ES-I3 (cell line): ENCODE results near the gene ITPRID2.

Source experiments
- H3K36me3 ChIP-seq: 2 replicates; pipeline ENCODE4 v1.6.1; 2013; ENCODE audit warnings: mild to moderate bottlenecking, low read length, control low read depth, moderate library complexity; ENCODE audit not compliant: insufficient read depth
- H3K4me1 ChIP-seq: 2 replicates; pipeline ENCODE4 v1.6.1; 2013; ENCODE audit warnings: mild to moderate bottlenecking, control low read depth, low read length; ENCODE audit not compliant: insufficient read depth
- H3K9ac ChIP-seq: 2 replicates; pipeline ENCODE4 v1.6.1; 2013; ENCODE audit warnings: low read depth, mild to moderate bottlenecking, low read length, moderate library complexity
- H3K9me3 ChIP-seq: 2 replicates; pipeline ENCODE4 v1.6.1; 2013; ENCODE audit warnings: mild to moderate bottlenecking, low read length, moderate library complexity; ENCODE audit not compliant: control insufficient read depth, insufficient read depth

Gene ITPRID2

DNA sequence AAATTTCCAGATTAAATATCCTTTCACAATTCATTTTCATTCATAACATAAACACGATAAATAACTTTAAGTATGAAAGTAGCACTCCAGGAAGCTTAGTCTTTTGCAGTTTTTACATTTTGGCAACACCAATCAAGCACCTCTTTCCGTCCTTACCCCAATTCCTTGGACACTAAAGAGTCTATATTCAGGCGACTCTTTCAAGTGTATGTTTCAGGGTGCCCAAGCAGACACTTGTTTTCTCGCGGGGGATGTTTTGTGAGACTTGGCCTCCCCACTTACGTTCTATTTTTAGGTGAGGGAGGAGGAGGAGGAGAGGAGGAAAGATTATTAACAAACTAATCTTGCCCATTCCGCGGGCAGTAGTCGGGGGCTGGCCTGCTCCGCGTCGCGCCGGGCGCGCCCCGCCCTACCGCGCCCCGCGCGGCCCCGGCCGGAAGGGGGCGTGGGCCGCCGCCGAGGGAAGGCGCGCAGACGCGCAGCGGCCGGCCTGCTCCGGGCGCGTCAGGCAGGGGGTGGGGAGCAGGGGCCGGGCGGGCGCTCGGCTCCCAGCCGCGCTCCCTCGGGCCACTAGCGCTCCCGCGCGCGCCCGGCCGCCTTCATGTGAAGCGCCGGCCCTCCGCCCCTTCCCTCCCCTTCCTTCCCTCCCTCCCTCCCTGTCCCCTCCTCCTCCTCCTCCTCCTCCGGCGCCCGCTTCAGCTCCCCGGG lies at the start of gene ITPRID2:
Gene ITPRID2 (plus strand): TSS at position 473 of the 708 bp plus-strand sequence. CDS start 337 bp downstream, outside the sequence.
- no peaks in the 10 kb centered on the region for H3K4me1 ChIP-seq
- H3K9me3 ChIP-seq, result no peaks in the 10 kb centered on the region
- peak within 1 kb of the TSS; percentile 94 for H3K9ac ChIP-seq
- no peaks in the 10 kb centered on the region for H3K36me3 ChIP-seq

DNA sequence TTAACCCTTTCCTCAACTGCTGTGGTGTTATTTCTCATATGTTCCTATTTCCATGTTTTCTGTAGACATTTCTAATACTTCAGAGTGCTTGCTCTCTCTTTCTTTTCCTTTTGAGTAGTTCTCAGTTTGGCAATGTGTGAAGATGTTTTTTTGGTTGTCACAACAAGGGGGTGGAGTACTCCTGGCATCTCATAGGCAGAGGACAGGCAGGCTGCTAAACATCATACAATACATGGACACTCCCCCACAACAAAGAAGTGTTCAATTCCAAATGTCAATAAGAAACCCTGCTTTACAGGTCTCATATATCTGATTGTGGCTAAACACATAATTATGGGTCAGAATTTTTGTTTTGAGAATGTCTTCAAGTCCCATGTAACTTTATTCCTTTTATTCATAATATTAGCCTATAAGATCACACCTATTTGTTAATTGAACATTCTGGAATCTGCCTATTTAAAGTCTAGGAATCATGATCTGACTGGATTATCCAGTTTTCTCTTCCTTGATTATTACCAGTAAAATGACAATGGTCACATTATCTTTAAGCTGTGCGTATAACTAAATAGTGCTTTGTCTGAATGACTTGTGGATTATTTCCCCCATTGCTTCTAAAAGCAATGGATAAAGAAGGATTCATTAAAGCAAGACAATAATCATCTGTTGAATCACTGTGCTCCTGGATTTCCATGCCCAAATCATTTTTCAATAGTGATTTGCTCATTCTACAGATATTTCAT lies 46.8 kb upstream of the ITPRID2 start:
- peaks cover 6% of the 10 kb centered on the region; the same call in 1 of the 2 replicates for H3K4me1 ChIP-seq
- no peaks in the 10 kb centered on the region for H3K9me3 ChIP-seq
- no peaks in the 10 kb centered on the region for H3K36me3 ChIP-seq
- no peak overlapping the region for H3K9ac ChIP-seq

DNA sequence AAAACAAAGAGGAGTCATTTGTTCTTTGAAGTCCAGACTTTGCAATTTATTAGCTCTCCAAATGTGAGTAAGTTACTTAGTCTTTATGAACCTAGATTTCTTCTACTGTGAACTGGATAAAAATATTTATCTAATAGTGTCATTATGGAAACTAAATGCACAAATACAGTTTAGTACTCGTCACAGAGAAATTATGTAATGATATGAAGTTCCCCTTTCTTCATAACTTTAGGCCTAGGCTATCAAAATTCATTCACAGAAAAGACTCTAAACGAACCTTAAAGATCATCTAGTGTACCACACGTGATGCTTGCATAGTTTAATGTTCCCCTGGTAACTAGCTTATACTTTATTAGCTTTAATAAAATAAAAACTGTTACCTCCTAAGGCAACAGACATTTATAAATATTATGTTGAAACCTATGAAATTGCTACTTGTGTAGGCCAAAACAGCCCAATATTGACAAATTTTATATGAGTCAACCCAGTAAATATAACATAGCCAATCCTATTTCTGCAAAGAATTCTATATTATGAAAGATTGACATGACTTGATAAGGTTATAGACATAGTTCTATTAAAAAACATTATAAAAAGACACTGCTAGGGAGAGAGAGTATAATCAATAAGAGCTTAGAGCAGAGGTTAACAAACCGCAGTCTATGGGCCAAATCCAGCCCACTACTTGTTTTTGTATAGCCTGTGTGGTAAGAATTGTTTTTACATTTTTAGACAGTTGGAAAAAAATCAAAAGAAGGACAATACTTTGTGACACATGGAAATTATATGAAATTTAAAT lies 44.9 kb upstream of the ITPRID2 start:
- Histone ChIP-seq H3K9me3 (no peaks in the 10 kb centered on the region), H3K4me1 (peaks cover 8% of the 10 kb centered on the region; the same call in 1 of the 2 replicates), H3K36me3 (no peaks in the 10 kb centered on the region), H3K9ac (no peak overlapping the region)

DNA sequence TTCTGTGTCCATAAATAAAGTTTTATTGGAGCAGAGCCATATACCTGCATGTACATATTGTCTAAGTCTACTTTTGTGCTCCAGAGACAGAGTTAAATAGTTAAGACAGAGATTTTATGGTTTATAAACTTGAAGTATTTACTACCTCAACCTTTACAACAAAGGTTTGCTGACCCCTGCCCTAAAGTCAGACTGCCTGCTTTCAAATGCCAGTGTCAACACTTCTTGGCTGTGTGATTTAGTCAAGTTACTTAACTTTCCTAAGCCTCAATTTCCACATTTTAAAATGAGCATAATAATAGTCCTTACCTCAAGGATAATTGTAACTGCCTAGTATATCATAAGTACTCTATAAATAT lies 44.4 kb upstream of the ITPRID2 start:
- Histone ChIP-seq H3K9ac (no peak overlapping the region), H3K36me3 (no peaks in the 10 kb centered on the region), H3K4me1 (peaks cover 8% of the 10 kb centered on the region; the same call in 1 of the 2 replicates), H3K9me3 (no peaks in the 10 kb centered on the region)

DNA sequence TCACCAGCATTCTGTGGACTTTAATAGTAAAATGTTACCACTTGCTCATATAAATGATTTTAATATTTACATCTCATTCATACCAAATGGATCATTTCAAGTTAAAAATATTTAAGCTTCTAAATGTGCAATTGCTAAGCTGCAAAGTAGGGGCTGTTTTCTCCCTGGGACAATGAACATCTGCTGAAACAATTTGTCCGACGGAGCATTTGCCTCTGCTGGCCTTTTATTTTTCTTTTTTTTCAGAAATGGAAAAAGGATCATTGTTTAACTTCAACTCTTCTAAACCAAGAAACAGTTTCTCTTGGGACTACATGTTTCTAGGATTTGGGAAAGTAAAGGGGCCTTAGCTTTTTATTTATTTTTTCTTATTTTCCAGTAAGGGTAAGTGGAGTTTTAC lies 43.8 kb upstream of the ITPRID2 start:
- H3K36me3 ChIP-seq, result no peaks in the 10 kb centered on the region
- no peak overlapping the region for H3K9ac ChIP-seq
- H3K9me3 ChIP-seq, result no peaks in the 10 kb centered on the region
- H3K4me1 ChIP-seq, result peaks cover 8% of the 10 kb centered on the region; the same call in 1 of the 2 replicates

DNA sequence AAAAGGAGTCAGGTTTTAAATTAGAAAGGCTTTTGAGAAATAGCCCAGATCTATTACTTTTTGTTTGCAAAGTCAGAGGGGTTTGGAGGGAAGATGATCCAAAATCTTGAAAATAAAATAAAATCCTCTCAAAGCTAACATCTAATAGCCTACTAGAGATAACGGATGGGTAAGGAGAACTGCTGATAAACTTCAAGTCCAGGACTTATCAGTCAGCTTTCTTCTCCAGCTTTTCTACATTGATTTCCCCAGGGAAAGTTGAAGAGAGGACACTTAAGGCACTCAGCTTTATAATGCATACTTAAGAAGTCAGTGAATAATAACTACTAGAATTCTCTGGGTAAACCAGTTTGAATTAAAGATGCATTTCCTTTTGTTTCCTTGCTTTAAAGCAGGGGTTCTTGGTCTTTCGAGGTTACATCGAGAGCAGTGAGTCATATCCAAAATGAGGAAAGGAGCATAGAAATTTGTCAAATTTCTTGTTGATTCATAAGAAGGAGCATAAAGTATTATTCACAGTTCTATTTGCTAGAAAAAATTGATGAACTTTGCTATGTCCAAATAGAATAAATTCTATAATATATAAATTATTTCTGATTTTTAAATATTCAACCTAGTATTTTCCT lies 43.2 kb upstream of the ITPRID2 start:
- no peak overlapping the region for H3K9ac ChIP-seq
- H3K4me1 ChIP-seq, result peaks cover 8% of the 10 kb centered on the region; the same call in 1 of the 2 replicates
- H3K36me3 ChIP-seq, result no peaks in the 10 kb centered on the region
- H3K9me3 ChIP-seq, result no peaks in the 10 kb centered on the region

DNA sequence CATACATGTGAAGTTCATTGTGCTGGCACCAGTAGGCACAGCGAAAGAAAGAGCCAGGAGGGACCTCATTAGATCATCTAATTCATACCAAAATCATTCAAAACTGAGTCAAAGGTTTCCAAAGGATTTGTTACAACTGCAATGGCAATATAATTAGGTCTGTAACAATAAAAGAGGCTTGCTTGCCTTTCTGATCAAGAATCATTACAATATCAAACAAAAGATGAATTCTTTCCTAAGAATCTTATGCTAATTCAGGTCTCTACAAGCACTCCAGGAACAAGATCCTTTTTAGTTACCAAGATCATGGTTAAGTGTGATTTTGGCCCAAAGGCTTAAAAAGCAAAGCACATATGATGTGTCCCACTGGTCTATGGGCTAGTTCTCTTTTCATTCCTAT lies 41.9 kb upstream of the ITPRID2 start:
- Histone ChIP-seq H3K4me1 (peaks cover 8% of the 10 kb centered on the region; the same call in 1 of the 2 replicates), H3K9ac (no peak overlapping the region), H3K9me3 (no peaks in the 10 kb centered on the region), H3K36me3 (no peaks in the 10 kb centered on the region)

DNA sequence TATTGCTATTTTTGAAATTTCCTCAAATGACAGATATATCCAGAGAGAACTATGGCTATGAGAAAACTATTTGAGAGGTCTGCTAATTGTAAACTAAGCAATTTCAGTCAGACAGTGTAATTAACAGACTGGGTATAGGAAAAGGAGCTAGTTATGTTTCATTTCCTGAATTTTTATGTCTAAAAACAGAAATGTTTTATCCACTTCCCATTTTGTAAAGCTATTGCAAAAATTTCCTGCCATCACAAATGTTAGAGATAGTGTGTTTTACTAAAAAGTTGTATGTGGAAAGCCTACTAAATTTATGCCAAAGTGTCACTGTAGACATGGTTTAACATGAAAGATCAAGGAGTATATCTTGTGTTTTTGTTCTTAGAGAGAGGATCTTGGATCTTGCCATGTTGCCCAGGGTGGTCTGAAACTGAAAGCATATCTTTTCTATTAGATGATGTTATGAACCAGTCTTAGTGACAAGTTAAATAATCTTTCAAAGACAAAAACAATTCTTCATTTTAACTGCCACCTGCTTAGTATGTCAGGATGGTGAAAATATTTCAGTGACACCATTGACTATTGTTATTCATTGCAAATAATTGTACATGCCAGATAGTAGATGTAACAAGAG lies 40.5 kb upstream of the ITPRID2 start:
- H3K9ac ChIP-seq, result no peak overlapping the region
- peaks cover 10% of the 10 kb centered on the region; the same call in 1 of the 2 replicates for H3K4me1 ChIP-seq
- H3K9me3 ChIP-seq, result no peaks in the 10 kb centered on the region
- no peaks in the 10 kb centered on the region for H3K36me3 ChIP-seq

DNA sequence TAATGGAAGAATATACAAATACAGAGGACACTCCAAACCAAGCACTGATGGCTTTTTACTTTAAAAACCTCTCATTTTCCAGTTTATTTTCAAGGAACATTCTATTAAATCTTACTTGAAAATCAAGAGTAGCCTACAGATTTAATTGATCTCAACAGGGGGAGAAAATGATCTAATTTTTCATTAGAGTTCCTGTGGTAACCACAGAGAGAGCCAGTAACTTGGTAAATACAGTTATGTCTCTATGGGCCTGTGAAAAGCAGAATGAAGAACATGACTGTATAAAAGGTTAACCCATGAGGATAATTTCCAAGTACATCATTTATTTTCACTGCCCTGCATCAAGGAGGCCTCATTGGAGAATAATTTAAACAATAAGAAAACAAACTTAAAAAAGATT lies 39.8 kb upstream of the ITPRID2 start:
- Histone ChIP-seq H3K9me3 (no peaks in the 10 kb centered on the region), H3K4me1 (peaks cover 10% of the 10 kb centered on the region; the same call in 1 of the 2 replicates), H3K9ac (no peak overlapping the region), H3K36me3 (no peaks in the 10 kb centered on the region)

DNA sequence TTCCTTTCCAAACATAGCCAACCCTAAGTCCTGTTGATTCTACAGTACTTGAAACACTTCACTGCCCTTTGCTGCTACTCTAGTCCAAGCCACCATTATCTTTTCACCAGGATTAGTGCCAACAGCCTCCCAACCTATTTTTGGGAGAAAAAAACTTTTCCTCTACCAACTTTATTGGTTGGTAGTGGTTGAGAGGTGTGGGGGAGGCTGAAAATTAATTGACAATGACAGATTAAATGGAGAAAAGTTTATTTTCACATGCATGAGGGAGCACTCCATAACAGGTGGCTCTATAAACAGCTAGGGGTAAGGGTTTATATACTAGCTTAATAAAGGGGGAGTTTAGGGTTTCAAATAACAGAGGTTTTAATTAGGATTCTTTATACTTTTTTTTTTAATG lies 37.8 kb upstream of the ITPRID2 start:
- no peak overlapping the region for H3K9ac ChIP-seq
- no peaks in the 10 kb centered on the region for H3K9me3 ChIP-seq
- no peaks in the 10 kb centered on the region for H3K36me3 ChIP-seq
- H3K4me1 ChIP-seq, result peaks cover 10% of the 10 kb centered on the region; the same call in 1 of the 2 replicates

DNA sequence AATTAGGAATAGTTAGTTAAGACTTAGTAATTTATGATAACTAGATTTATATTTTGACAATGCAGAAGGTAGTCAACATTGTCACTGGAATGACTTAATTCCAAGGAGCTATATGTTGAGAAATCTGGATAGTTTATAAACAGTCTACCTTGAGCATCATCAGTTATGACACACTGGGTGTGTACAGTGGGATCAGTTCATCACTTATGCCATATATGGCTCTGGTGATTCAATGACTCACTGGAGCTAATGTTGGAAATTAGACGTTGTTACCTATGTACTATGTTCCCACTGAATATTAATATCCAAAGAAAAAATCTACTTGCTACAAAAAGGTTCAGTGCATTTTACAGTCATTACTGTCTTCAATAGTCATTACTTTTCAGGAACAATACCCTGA lies 34.0 kb upstream of the ITPRID2 start:
- Histone ChIP-seq H3K36me3 (no peaks in the 10 kb centered on the region), H3K9me3 (no peaks in the 10 kb centered on the region), H3K9ac (no peak overlapping the region), H3K4me1 (peaks cover 2% of the 10 kb centered on the region)

DNA sequence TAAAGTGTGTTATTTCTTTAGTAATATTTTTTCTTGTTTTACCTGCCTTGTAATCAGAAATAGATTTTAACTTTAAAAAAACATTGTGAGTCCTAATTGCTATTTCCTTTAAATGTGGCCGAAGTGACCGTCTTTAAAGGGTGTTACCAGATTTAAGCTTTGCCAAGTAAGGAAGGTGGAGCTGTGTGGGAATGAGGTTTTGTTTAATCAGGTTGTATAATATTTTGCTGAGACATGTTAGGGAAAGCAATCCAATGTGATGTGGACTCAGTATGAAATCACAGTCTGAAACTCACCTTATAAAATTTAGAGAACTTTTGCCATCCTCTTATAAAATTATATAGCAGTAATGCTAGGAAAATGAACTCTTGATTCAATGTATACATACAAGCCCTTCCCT lies 32.9 kb upstream of the ITPRID2 start:
- H3K4me1 ChIP-seq, result peaks cover 2% of the 10 kb centered on the region
- no peaks in the 10 kb centered on the region for H3K9me3 ChIP-seq
- no peak overlapping the region for H3K9ac ChIP-seq
- H3K36me3 ChIP-seq, result no peaks in the 10 kb centered on the region

DNA sequence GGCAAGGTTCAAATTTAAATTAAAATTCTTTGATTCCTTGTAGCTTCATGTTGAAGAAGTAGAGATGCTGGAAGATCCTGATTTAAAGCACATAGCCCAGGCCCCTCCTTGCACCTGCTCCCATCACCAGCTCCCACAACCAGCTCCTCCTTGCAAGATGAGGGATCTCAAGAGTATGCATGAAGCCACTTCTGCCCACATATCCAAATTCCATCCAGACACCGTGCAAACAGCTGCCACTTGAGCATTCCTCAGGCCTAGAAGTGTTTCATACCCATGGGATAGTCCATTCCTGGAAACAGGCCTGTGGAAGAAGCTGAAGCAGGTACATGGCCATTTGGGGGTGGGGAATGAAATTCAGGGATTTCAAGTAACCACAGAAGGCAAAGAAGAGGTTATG lies 32.4 kb upstream of the ITPRID2 start:
- Histone ChIP-seq H3K36me3 (no peaks in the 10 kb centered on the region), H3K9me3 (no peaks in the 10 kb centered on the region), H3K4me1 (peaks cover 2% of the 10 kb centered on the region), H3K9ac (no peak overlapping the region)

DNA sequence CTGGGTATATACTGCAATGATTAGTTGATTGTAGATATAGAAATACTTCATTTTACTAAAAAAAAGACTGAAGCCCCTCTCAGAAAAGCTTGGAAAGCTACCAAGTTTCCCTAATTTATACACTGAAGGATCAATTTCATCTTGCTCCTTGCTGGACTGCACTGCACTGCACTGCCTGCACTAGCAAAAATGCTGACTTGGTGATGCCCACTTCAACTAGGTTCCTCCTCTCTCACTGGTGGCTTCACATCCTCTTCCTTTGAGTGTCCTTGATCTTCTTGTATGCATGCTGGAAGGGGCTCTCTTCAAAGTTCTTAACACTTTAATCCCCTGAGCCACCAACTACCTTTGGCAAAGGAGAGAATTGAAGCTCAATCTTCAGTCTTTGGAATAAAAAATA lies 31.7 kb upstream of the ITPRID2 start:
- H3K4me1 ChIP-seq, result peaks cover 1% of the 10 kb centered on the region
- H3K36me3 ChIP-seq, result no peaks in the 10 kb centered on the region
- no peaks in the 10 kb centered on the region for H3K9me3 ChIP-seq
- no peak overlapping the region for H3K9ac ChIP-seq
